Right lobe of liver (tissue), 6 donors: ENCODE results near the gene KCNQ4. TPM values are rescaled to one million over a fixed set of nuclear protein-coding genes. Genes with fewer than 3 reads are reported as not detected.

Experiments
- ATAC-seq, 4 donors: fragments of 200-7000 bp; cut with Tn5 transposase; one replicate each; pipeline ENCODE4 v1.9.1; 2020; ENCODE audit warnings: mild to moderate bottlenecking in 4 of 4, moderate library complexity in 4 of 4
- DNase-seq, 3 donors: peaks; one replicate each; pipeline ENCODE4 v3.0.0-alpha.2; 2020
- H3K27ac ChIP-seq, 3 donors: fragments of 200-600 bp; one replicate each; pipeline ENCODE4 v1.8.0; 2022
- H3K27me3 ChIP-seq, 2 donors: fragments of 200-600 bp; one replicate each; pipeline ENCODE4 v1.8.0; 2022
- H3K36me3 ChIP-seq, 4 donors: fragments of 200-600 bp; sonication (generic) in 1 of 4; one replicate each; pipeline versions ENCODE4 v1.5.1 to v1.8.0; 2017 to 2022; ENCODE audit warnings: control low read depth in 1 of 4
- H3K4me1 ChIP-seq, 4 donors: fragments of 200-600 bp; sonication (generic) in 1 of 4; one replicate each; pipeline versions ENCODE4 v1.5.1 to v1.8.0; 2017 to 2022; ENCODE audit warnings: control low read depth in 1 of 4
- H3K4me3 ChIP-seq, 3 donors: fragments of 200-600 bp; one replicate each; pipeline ENCODE4 v1.8.0; 2022
- H3K9me3 ChIP-seq, 4 donors: fragments of 200-600 bp; sonication (generic) in 1 of 4; one replicate each; pipeline versions ENCODE4 v1.5.1 to v1.8.0; 2017 to 2022; ENCODE audit warnings: control low read depth in 1 of 4
- CTCF ChIP-seq, 4 donors: fragments of 200-600 bp in 3 of 4; fragments of 450-650 bp in 1 of 4; IDR thresholded peaks; one replicate each; pipeline versions ENCODE4 v1.5.1 to v1.8.0; 2016 to 2022; ENCODE audit warnings: antibody characterized with exemption in 4 of 4, mild to moderate bottlenecking in 2 of 4
- POLR2A ChIP-seq: fragments of 450-650 bp; IDR thresholded peaks from one replicate; pipeline ENCODE4 v1.6.1; 2017; ENCODE audit warnings: antibody characterized with exemption, mild to moderate bottlenecking
- whole genome bisulfite sequencing: methylation state at CpG from one replicate; pipeline ENCODE4 v1.1.6; 2018; ENCODE audit warnings: low coverage, low lambda C conversion rate; ENCODE audit not compliant: insufficient coverage; ENCODE audit errors: missing lambda C conversion rate; 5-methylcytosine and 5-hydroxymethylcytosine counted together
- intact Hi-C, 2 donors: fragments of 100-400 bp; cut with DNase I; formaldehyde crosslinking; loops; one replicate each; pipeline versions ENCODE4 v1.11.2 to v1.14.1; 2022
- total RNA-seq, 6 experiments: library from RNA; depleted of rRNA in 2 of 6; stranded (reverse); fragments of >200 nt in 2 of 6; fragmentation: NEBNext Ultra II Directional in 3 of 6; extraction: Animal tissue kit (Norgen Biotek cat#: 25700) in 3 of 6; gene quantifications; one replicate each; pipeline versions ENCODE4 v1.1.0 to v1.2.4, GENCODE V29; 2016 to 2023
- donor health status: DM: no; HTN: yes; CAD: no.
- donor health status: DM: no; HTN: no; CAD: no.
- donor health status: DM: no; HTN: no; CAD: no.
- donor health status: DM: no; HTN: yes; CAD: no.
- donor health status: DM: no; HTN: yes; CAD: no.

The KCNQ4 gene
- total RNA-seq, 6 experiments from 2014 or later: 0.12 to 0.23 (median 0.15) TPM

DNA sequence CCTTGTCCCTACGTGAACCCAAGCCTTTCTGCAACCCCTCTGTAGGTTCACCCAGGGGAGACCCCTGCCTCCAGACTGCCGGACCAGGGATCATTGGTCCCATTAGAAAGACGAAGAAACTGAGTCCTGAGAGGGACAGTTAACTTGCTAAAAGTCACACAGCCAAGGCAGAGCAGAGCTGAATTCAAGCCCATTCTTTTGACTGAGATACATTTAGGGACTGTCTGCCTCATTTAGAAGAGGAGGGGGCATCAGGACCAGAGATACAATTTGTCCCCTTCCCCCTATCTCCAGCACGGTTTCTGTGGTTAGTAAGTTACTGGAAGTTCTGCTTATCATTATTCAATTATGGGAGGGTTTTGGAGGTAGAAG, 19.1 kb downstream of the KCNQ4 start:
- TF ChIP-seq POLR2A (no peak), CTCF (IDR thresholded peaks at IDR 0.05) (no peak)
- ATAC-seq (no peak), DNase-seq (no peak)
- Histone ChIP-seq H3K4me3 (no peak overlapping the region), H3K4me1 (peaks cover 0 to 17% (median 0%) of the 10 kb centered on the region in 4 donors), H3K27ac (no peak overlapping the region), H3K36me3 (no peaks in the 10 kb centered on the region), H3K27me3 (no peaks in the 10 kb centered on the region), H3K9me3 (no peaks in the 10 kb centered on the region)
- 43% methylated on average over 3 of the region's 4 CpGs for whole genome bisulfite sequencing
- intact Hi-C loops: no loop called here

DNA sequence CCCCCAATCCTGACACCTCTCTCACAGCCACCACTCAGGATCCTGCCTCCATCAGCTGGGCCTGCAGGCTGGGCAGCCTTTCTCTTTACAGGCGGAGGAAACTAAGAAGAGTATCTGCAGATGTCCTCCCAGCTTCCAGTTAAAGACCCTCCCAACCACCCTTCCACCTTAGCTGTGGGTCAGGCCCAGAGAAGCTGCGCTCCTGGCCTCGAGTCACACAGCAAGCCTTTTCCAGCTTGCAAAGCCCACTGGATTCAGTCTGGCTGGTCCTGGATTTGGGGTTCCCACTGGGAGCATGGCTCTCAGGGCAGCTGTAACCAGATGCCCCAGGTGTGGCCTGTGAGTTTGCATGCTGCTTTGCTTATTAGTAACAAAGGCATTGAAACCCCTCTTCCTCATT, 19.9 kb downstream of the KCNQ4 start:
- no peak for TF ChIP-seq CTCF (IDR thresholded peaks at IDR 0.05)
- TF ChIP-seq POLR2A: no peak
- Histone ChIP-seq H3K9me3 (no peaks in the 10 kb centered on the region), H3K27ac (no peak overlapping the region), H3K27me3 (no peaks in the 10 kb centered on the region), H3K4me3 (no peak overlapping the region), H3K4me1 (peaks cover 0 to 17% (median 0%) of the 10 kb centered on the region in 4 donors), H3K36me3 (no peaks in the 10 kb centered on the region)
- intact Hi-C loops: no loop called here
- DNase-seq (no peak), ATAC-seq (no peak)
- WGBS: 83% methylated on average over 1 of the region's 3 CpGs

DNA sequence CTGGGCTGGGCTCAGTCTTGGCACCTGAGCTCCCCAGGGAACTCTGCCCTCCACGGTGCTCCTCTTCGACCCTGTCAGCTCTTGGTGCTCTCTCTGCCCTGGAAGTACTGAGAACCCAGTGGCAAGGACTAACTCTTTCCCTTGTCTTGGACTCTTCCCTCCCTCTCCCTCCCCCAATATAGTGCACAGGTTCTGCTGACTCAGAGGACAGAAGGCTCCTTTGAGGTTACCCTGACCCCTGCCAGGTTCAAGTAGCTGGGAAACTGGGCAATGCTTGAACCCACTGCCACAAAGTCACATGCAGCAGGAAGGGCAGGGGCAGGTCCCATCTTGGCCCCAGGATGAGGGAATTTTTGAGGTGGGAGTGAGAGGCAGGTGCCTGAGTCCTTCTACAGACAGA, 20.3 kb downstream of the KCNQ4 start:
- no peaks in the 10 kb centered on the region for H3K36me3 ChIP-seq
- WGBS: no CpG with 5 or more reads among the region's 2 CpGs
- no peak for ATAC-seq
- no peaks in the 10 kb centered on the region for H3K9me3 ChIP-seq
- peaks cover 0 to 17% (median 0%) of the 10 kb centered on the region in 4 donors for H3K4me1 ChIP-seq
- intact Hi-C loops: no loop called here
- H3K27ac ChIP-seq: no peak overlapping the region
- TF ChIP-seq POLR2A (no peak), CTCF (IDR thresholded peaks at IDR 0.05) (no peak)
- no peaks in the 10 kb centered on the region for H3K27me3 ChIP-seq
- no peak for DNase-seq
- H3K4me3 ChIP-seq: no peak overlapping the region

DNA sequence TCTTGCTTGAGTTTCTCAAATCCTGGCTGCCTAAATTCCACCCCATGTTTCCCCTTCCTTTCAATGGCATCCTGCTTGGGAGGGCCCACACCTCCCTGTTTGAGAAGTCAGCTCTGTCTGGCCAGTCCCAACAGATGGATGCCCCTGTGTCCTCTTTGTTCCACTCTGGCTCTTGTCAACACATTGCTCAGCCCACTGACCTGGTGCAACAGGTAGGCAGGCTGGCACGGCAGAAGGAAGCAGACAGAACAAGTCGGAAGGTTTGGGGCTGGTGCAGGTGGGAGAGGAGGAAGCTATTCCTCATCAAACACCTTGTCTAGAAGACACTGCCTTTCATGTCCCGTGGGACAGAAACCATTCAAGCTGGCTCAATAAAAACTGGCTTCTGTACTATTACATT, 22.7 kb downstream of the KCNQ4 start:
- WGBS: 75% methylated on average over 3 of the region's 3 CpGs
- intact Hi-C loops: no loop called here
- H3K4me3 ChIP-seq: no peak overlapping the region

More for the DNA sequence above, 22.7 kb downstream of the KCNQ4 start:
- Histone ChIP-seq H3K4me1 (peaks cover 0 to 9% (median 0%) of the 10 kb centered on the region in 4 donors), H3K27me3 (no peaks in the 10 kb centered on the region), H3K36me3 (no peaks in the 10 kb centered on the region), H3K9me3 (no peaks in the 10 kb centered on the region), H3K27ac (no peak overlapping the region)
- DNase-seq (no peak), ATAC-seq (no peak)
- TF ChIP-seq CTCF (IDR thresholded peaks at IDR 0.05) (no peak), POLR2A (no peak)
